Common myeloid progenitor, CD34-positive (primary cell): ENCODE measurements around the gene PKN1.

Experiments used
- CTCF ChIA-PET: fragments of 350-600 bp; sonication (Branson Sonifier 250); formaldehyde crosslinking; loops from one replicate; lab custom pipeline; 2021; ENCODE audit warnings: antibody characterized with exemption; lab: Charles Lee
- POLR2A ChIA-PET: fragments of 350-600 bp; sonication (Branson Sonifier 250); formaldehyde crosslinking; loops from one replicate; lab custom pipeline; 2021; ENCODE audit warnings: antibody characterized with exemption; lab: Charles Lee
- DNase-seq, 3 donors: peaks; one replicate each; pipeline versions ENCODE4 v3.0.0 to v3.0.0-alpha.2; 2013
- H3K27ac ChIP-seq, 2 experiments: 1 replicate in 1 of 2; 2 replicates in 1 of 2; pipeline ENCODE4 v1.7.0; 2013; ENCODE audit warnings: inconsistent platforms in 2 of 2, low read length in 2 of 2, mild to moderate bottlenecking in 2 of 2, low read depth in 1 of 2, moderate library complexity in 1 of 2; ENCODE audit not compliant: severe bottlenecking in 2 of 2, insufficient read depth in 1 of 2, poor library complexity in 1 of 2
- H3K27me3 ChIP-seq, 5 experiments: replicated peaks in 2 of 5; 1 replicate in 3 of 5; 2 replicates in 2 of 5; pipeline versions ENCODE4 v1.6.1 to v1.7.0; 2013; ENCODE audit warnings: low read length in 4 of 5, mild to moderate bottlenecking in 2 of 5, moderate library complexity in 2 of 5, inconsistent platforms in 1 of 5; ENCODE audit not compliant: insufficient read depth in 5 of 5, control insufficient read depth in 4 of 5
- H3K36me3 ChIP-seq, 4 experiments: 1 replicate in 2 of 4; 2 replicates in 2 of 4; pipeline versions ENCODE4 v1.6.1 to v1.7.0; 2013; ENCODE audit warnings: low read length in 3 of 4, control low read depth in 1 of 4, mild to moderate bottlenecking in 1 of 4; ENCODE audit not compliant: control insufficient read depth in 4 of 4, insufficient read depth in 4 of 4
- H3K4me1 ChIP-seq, 4 experiments: 1 replicate in 3 of 4; 2 replicates in 1 of 4; pipeline versions ENCODE4 v1.6.1 to v1.7.1; 2013; ENCODE audit warnings: low read length in 3 of 4, mild to moderate bottlenecking in 3 of 4, control low read depth in 1 of 4, inconsistent platforms in 1 of 4, moderate library complexity in 1 of 4; ENCODE audit not compliant: control insufficient read depth in 4 of 4, insufficient read depth in 4 of 4; ENCODE audit errors: control extremely low read depth in 1 of 4
- H3K4me3 ChIP-seq, 7 experiments: 1 replicate in 4 of 7; 2 replicates in 3 of 7; pipeline versions ENCODE4 v1.5.1 to v1.7.0; 2013; ENCODE audit warnings: mild to moderate bottlenecking in 7 of 7, low read length in 6 of 7, moderate library complexity in 6 of 7, inconsistent platforms in 2 of 7, low read depth in 2 of 7, control low read depth in 1 of 7; ENCODE audit not compliant: insufficient read depth in 4 of 7, control insufficient read depth in 1 of 7; ENCODE audit errors: extremely low read depth in 1 of 7
- H3K9me3 ChIP-seq, 5 experiments: 1 replicate in 4 of 5; 2 replicates in 1 of 5; pipeline versions ENCODE4 v1.6.1 to v1.7.1; 2013; ENCODE audit warnings: low read length in 4 of 5, mild to moderate bottlenecking in 2 of 5, inconsistent platforms in 1 of 5, low read depth in 1 of 5, moderate library complexity in 1 of 5; ENCODE audit not compliant: control insufficient read depth in 4 of 5, insufficient read depth in 2 of 5; ENCODE audit errors: control extremely low read depth in 1 of 5
- WGBS: methylation state at CpG from one replicate; pipeline ENCODE4 v1.1.5; 2013; ENCODE audit not compliant: insufficient coverage; 5-methylcytosine and 5-hydroxymethylcytosine counted together

Gene PKN1

GRCh38 chr19:14516746-14517438 lies 83.8 kb downstream of the PKN1 start:
- peak in 2 of 3 donors; percentile 30 to 36 for DNase-seq
- WGBS = 56% methylated on average over 13 of the region's 22 CpGs
- peaks cover 7 to 33% (median 25%) of the 10 kb centered on the region in 4 experiments for H3K36me3 ChIP-seq
- ChIA-PET POLR2A (interaction anchor here (1.3 to 2.5 kb wide), 5 partner anchors 7 to 260 kb away, joined by 3 to 32 read pairs (median 11); no protein-coding TSS in a partner anchor), CTCF (interaction anchor here (0.7 to 1.3 kb wide), 2 partner anchors 37 to 40 kb away, joined by 3 to 4 read pairs; no protein-coding TSS in a partner anchor)
- peak overlapping the region; percentile 93 to 96 for H3K27ac ChIP-seq
- H3K27me3 ChIP-seq = no peaks in the 10 kb centered on the region
- no peaks in the 10 kb centered on the region for H3K9me3 ChIP-seq
- peaks cover 2 to 42% (median 25%) of the 10 kb centered on the region in 4 experiments for H3K4me1 ChIP-seq
- peak overlapping the region; percentile 85 to 96 (median 93) for H3K4me3 ChIP-seq

- no peak for DNase-seq
- Histone ChIP-seq H3K27ac (peak overlapping the region; percentile 93 to 96), H3K9me3 (no peaks in the 10 kb centered on the region), H3K36me3 (peaks cover 7 to 33% (median 25%) of the 10 kb centered on the region in 4 experiments), H3K27me3 (no peaks in the 10 kb centered on the region), H3K4me1 (peaks cover 2 to 44% (median 25%) of the 10 kb centered on the region in 4 experiments), H3K4me3 (peak overlapping the region; percentile 85 to 96 (median 93))
- WGBS = 0% methylated on average over 6 of the region's 32 CpGs
- CTCF ChIA-PET = interaction anchor here (1.0 to 2.0 kb wide), 3 partner anchors 14 to 39 kb away, joined by 4 read pairs; no protein-coding TSS in a partner anchor
- POLR2A ChIA-PET = interaction anchor here (0.6 to 2.5 kb wide), 9 partner anchors 8 to 259 kb away, joined by 3 to 32 read pairs (median 11); partner anchors contain the start of gene TECR
These were observed 84.3 kb downstream of the PKN1 start for GRCh38 chr19:14517446-14517839.

DNA sequence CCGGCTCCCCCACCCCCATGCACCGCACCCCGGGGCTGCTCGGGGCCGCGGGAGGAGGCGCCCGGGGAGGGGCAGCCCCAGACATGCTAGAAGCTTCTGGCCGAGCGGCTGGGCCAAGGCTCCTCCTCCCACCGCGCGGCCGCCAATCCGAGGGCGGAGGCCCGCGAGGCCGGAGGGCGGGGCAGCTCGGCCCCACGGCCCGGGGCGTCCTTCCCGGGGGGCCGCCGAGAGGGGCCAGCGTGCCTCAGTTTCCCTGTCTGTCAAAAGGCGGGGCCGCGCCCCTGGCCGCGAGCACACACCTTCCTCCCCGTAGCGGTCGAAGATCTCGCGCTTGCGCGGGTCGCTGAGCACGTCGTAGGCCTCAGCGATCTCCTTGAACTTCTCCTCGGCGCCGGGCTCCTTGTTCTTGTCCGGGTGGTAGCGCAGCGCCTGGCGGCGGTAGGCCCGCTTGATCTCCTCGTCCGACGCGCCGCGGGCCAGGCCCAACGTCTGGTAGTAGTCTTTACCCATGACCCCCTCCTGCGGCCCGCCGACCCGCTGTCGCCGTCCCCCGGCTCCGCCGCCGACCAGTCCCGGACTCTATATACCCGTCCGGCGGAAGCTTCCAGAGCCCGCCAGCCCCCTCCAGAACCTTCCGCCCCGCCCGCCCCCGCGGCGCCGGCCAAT lies 84.9 kb downstream of the PKN1 start, which contains the start of gene DNAJB1:
Gene DNAJB1 (minus strand): TSS at position 558 of the 666 bp plus-strand sequence. CDS start 48 bp downstream, at position 510.
- WGBS = under 1% methylated on average over 65 of the region's 82 CpGs
- peak in 1 of 3 donors; percentile 45 for DNase-seq
- Histone ChIP-seq H3K27ac (peak within 1 kb of the TSS; percentile 93 to 96), H3K4me3 (peak within 1 kb of the TSS; percentile 85 to 96 (median 93)), H3K27me3 (no peaks in the 10 kb centered on the region), H3K9me3 (no peaks in the 10 kb centered on the region), H3K36me3 (peaks cover 7 to 33% (median 25%) of the 10 kb centered on the region in 4 experiments), H3K4me1 (peaks cover 2 to 49% (median 26%) of the 10 kb centered on the region in 4 experiments)
- ChIA-PET CTCF (interaction anchor here (0.7 to 2.0 kb wide), 5 partner anchors 10 to 33 kb away, joined by 3 to 6 read pairs (median 4); no protein-coding TSS in a partner anchor), POLR2A (interaction anchor here (0.5 to 2.5 kb wide), 25 partner anchors 8 to 1590 kb away, joined by 3 to 32 read pairs (median 4); partner anchors contain the start of genes ADGRE3, DDX39A, GIPC1 and PRKACA)

DNA sequence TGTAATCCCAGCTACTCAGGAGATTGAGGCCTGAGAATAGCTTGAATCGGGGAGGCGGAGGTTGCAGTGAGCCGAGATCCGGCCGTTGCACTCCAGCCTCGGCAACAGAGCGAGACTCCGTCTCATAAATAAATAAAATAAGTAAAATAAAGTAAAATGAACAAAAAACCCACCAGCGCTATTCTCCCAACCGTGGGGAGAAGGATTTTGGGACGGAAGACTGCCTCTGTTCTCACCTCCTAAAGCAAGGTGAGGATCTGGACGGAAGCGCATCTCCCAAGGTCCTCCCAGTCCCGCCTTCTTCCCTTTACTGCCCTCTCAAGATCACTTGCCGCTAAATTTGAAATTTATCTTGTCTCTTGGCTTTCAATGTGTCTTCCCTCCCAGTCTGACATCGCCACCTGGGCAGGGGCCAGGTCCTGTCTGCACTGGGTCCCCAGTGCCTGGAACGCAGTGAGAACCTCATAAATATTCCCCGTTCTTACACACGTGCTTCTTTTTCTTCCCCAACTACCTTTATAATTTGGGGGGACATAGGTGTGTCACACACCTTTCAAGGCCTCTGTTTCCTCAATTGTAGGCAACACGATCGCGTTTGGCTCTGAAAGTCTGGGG lies 86.2 kb downstream of the PKN1 start:
- Histone ChIP-seq H3K36me3 (peaks cover 5 to 26% (median 20%) of the 10 kb centered on the region in 4 experiments), H3K27ac (peak overlapping the region in 1 of 2 experiments; percentile 79), H3K27me3 (no peaks in the 10 kb centered on the region), H3K4me1 (peaks cover 2 to 51% (median 26%) of the 10 kb centered on the region in 4 experiments), H3K4me3 (peak overlapping the region in 1 of 7 experiments; percentile 69), H3K9me3 (no peaks in the 10 kb centered on the region)
- ChIA-PET CTCF (interaction anchor here (2.0 to 2.6 kb wide), 2 partner anchors 28 to 32 kb away, joined by 4 to 13 read pairs; no protein-coding TSS in a partner anchor), POLR2A (interaction anchor here (0.7 to 1.2 kb wide), 2 partner anchors 13 to 18 kb away, joined by 3 to 4 read pairs; no protein-coding TSS in a partner anchor)
- 100% methylated on average over 8 of the region's 22 CpGs for WGBS
- no peak for DNase-seq

DNA sequence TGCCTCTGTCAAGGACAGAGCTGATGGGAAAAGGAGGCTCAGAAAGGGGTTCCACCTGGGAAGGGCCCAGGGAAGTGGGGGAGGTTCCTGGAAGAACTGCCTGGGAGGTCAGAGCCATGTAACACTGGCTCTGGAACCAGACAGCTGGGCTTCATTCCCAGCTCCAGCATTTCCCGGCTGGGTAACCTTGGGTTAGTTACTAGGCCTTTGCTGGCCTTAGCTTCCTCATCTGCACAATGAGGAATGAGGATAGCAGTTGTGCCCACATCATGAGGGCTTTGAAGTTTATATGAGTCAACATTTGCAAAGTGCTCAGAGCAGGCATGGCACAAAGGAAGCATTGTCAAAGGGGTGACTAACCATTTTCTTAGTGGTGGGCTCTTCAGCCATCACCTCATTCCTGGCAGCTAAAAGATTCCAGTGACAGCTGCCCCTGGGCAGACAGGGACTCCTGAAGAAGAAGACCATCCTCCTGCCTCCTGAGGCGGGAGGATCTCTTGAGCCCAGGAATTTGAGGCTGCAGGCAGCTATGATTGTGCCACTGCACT lies 86.8 kb downstream of the PKN1 start:
- Histone ChIP-seq H3K27me3 (no peaks in the 10 kb centered on the region), H3K4me1 (peaks cover 2 to 51% (median 26%) of the 10 kb centered on the region in 4 experiments), H3K27ac (no peak overlapping the region), H3K36me3 (peaks cover 4 to 20% (median 15%) of the 10 kb centered on the region in 4 experiments), H3K9me3 (no peaks in the 10 kb centered on the region), H3K4me3 (no peak overlapping the region)
- ChIA-PET CTCF (interaction anchor here (2.6 kb wide), 1 partner anchor 31 kb away, joined by 13 read pairs; no protein-coding TSS in a partner anchor), POLR2A (interaction anchor here (0.8 kb wide), 1 partner anchor 9 kb away, joined by 3 read pairs; no protein-coding TSS in a partner anchor)
- 90% methylated on average over 2 of the region's 2 CpGs for WGBS
- DNase-seq = peak in 2 of 3 donors; percentile 35 to 41

GRCh38 chr19:14520543-14520942 lies 87.4 kb downstream of the PKN1 start:
- CTCF ChIA-PET = interaction anchor here (2.6 kb wide), 1 partner anchor 30 kb away, joined by 13 read pairs; no protein-coding TSS in a partner anchor
- Histone ChIP-seq H3K27ac (no peak overlapping the region), H3K4me1 (peaks cover 2 to 46% (median 26%) of the 10 kb centered on the region in 4 experiments)

More at GRCh38 chr19:14520543-14520942, 87.4 kb downstream of the PKN1 start:
- 100% methylated on average over 2 of the region's 4 CpGs for WGBS
- Histone ChIP-seq H3K9me3 (no peaks in the 10 kb centered on the region), H3K4me3 (no peak overlapping the region), H3K36me3 (peaks cover 0 to 14% (median 9%) of the 10 kb centered on the region in 4 experiments), H3K27me3 (no peaks in the 10 kb centered on the region)
- no peak for DNase-seq
- POLR2A ChIA-PET = interaction anchor here (0.8 kb wide), 1 partner anchor 8 kb away, joined by 3 read pairs; no protein-coding TSS in a partner anchor
